ENCODE results near the gene TCL1B.

The TCL1B gene

DNA sequence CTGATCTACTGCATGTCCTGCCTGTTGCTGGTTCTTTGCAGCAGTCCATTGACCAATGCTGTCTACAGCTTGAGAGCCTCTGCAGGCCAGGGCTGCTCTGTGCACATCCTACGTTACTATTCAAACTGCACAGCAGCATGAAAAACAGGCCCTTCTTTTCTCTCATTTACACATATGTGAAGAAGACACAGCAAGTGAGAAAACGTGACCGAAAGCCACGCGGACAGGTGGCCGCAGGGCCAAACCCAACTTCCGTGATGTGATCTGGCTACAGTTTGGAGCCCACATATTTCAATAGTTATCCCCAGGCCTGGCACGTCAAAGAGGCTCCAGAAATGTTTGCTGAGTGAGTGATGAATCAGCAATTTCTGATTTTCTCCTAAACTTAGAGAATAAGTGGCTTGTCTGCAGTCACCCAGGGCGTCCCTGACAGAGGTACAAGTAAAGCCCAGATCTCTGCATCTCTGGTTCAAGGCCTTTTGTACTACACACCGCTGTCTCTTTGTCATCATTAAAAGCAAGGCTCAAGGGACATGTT lies 17.9 kb upstream of the TCL1B start:
- no peaks in the 10 kb centered on the region for H3K4me1 ChIP-seq (ENCODE audit: insufficient read depth, low read length)
- peaks cover 0 to 5% of the 10 kb centered on the region in 2 donors for H3K27me3 ChIP-seq (ENCODE audit: control insufficient read depth in 1 of 2, insufficient read depth in 2 of 2, low read length in 2 of 2)
- no peaks in the 10 kb centered on the region for H3K36me3 ChIP-seq (ENCODE audit: insufficient read depth, low read length)
- no peak overlapping the region for H3K27ac ChIP-seq (ENCODE audit: low read depth, low read length)
- H3K9me3 ChIP-seq (ENCODE audit: low read length) = no peaks in the 10 kb centered on the region
- no peak overlapping the region for H3K9ac ChIP-seq (ENCODE audit: low read length)
- no peak overlapping the region for H3K4me3 ChIP-seq (ENCODE audit: low read depth in 1 of 2, low read length in 2 of 2)

DNA sequence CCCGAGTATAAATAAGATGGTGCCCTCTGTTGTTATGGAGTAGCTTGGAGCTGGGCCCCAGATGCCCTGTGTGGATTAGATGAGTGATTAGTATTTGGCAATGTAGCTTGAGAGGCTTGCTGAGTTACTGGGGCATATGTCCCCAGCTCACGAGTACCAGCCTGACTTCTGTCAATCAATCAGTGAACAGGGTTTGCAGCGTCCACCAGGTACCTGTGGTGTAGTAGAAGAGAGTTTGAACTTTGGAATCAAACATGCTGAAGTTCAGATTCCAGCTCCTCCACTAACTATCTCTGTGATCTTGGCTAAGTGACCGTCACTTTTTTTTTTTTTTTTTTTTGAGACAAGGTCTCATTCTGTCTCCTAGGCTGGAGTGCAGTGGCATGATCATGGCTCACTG lies 11.6 kb upstream of the TCL1B start:
- no peaks in the 10 kb centered on the region for H3K36me3 ChIP-seq (ENCODE audit: insufficient read depth, low read length)

DNA sequence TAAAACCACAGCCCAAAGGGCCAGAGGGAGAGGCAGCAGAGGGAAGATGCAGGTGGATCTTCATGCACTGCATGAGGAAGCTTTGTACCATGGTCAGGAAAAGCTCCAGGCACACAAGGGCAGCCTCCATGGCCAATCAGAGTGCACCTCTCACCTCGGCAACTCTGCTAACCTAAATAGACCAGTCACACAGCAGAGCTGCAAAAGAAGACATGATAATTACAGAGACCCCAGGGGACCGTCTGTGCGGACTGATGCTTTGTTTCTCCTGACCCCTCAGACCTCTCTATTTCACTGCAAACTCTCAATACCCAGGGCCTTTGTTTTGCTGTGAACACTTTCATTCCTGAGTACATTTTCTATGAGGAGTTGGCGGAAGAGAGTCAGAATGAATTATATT lies 10.7 kb upstream of the TCL1B start:
- no peaks in the 10 kb centered on the region for H3K4me1 ChIP-seq (ENCODE audit: insufficient read depth, low read length)
- no peaks in the 10 kb centered on the region for H3K9me3 ChIP-seq (ENCODE audit: low read length)
- H3K36me3 ChIP-seq (ENCODE audit: insufficient read depth, low read length) = no peaks in the 10 kb centered on the region
- no peak overlapping the region for H3K4me3 ChIP-seq (ENCODE audit: low read depth in 1 of 2, low read length in 2 of 2)
- no peaks in the 10 kb centered on the region for H3K27me3 ChIP-seq (ENCODE audit: control insufficient read depth in 1 of 2, insufficient read depth in 2 of 2, low read length in 2 of 2)
- H3K9ac ChIP-seq (ENCODE audit: low read length) = no peak overlapping the region
- H3K27ac ChIP-seq (ENCODE audit: low read depth, low read length) = no peak overlapping the region

More for the DNA sequence above, 11.6 kb upstream of the TCL1B start:
- H3K27ac ChIP-seq (ENCODE audit: low read depth, low read length) = no peak overlapping the region
- no peaks in the 10 kb centered on the region for H3K27me3 ChIP-seq (ENCODE audit: control insufficient read depth in 1 of 2, insufficient read depth in 2 of 2, low read length in 2 of 2)
- H3K4me3 ChIP-seq (ENCODE audit: low read depth in 1 of 2, low read length in 2 of 2) = no peak overlapping the region
- no peaks in the 10 kb centered on the region for H3K9me3 ChIP-seq (ENCODE audit: low read length)
- no peak overlapping the region for H3K9ac ChIP-seq (ENCODE audit: low read length)
- H3K4me1 ChIP-seq (ENCODE audit: insufficient read depth, low read length) = no peaks in the 10 kb centered on the region

DNA sequence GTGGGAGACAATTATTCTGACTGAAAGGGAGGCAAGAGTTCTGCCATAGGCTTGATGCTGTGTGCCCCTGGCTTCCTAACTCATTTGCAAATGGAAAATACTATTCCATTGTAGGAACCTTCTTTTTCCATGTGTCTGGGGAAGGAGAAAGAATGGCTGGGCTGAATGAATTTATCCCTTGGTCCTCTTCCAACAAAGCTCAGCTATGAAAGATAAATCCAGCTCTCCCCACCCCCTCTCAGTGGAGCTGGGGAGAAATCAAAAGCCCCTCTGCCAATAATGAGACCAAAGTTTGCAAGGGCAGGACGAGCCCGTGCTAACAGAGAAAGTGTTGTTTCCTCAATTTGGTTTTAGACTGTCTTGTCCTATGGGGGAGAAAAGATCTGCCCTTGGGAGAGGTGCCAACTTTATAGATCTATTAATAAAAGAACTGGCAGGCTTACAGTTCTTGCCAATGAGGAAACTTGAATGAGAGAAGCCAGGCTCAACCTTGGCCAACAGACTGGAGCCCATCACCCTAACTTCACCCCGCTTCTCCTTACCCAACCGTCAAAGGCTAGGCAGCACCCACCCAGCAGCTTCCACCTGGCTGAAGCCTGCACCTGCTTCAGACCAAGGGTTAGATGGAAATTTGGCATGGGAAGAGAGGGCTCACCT lies 8.9 kb upstream of the TCL1B start:
- Histone ChIP-seq H3K9ac (ENCODE audit: low read length) (no peak overlapping the region), H3K9me3 (ENCODE audit: low read length) (no peaks in the 10 kb centered on the region), H3K27me3 (ENCODE audit: control insufficient read depth in 1 of 2, insufficient read depth in 2 of 2, low read length in 2 of 2) (no peaks in the 10 kb centered on the region), H3K4me1 (ENCODE audit: insufficient read depth, low read length) (no peaks in the 10 kb centered on the region), H3K27ac (ENCODE audit: low read depth, low read length) (no peak overlapping the region), H3K4me3 (ENCODE audit: low read depth in 1 of 2, low read length in 2 of 2) (no peak overlapping the region), H3K36me3 (ENCODE audit: insufficient read depth, low read length) (no peaks in the 10 kb centered on the region)

DNA sequence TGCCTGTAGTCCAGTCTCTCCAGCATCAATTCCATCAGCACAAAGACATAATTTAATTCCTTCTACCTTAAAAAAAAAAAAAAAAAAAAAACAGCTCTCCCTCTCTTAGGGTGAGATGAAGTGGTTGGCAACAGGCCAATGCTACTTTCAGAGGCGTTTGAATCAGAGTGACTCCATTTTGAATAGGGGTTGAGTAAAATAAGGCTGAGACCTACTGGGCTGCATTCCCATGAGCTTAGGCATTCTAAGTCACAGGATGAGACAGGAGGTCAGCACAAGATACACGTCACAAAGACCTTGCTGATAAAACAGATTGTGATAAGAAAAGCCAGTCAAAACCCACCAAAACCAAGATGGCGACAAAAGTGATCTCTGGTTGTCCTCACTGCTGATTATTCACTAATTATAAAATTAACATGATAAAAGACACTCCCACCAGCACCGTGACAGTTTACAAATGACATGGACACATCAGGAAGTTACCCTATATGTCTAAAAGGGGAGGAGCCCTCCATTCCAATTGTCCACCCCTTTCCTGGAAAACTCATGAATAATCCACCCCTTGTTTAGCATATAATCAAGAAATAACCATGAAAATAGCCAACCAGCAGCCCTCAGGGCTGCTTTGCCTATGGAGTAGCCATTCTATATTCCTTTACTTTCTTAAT lies 6.9 kb upstream of the TCL1B start:
- no peaks in the 10 kb centered on the region for H3K4me1 ChIP-seq (ENCODE audit: insufficient read depth, low read length)
- H3K27ac ChIP-seq (ENCODE audit: low read depth, low read length) = no peak overlapping the region
- no peaks in the 10 kb centered on the region for H3K27me3 ChIP-seq (ENCODE audit: control insufficient read depth in 1 of 2, insufficient read depth in 2 of 2, low read length in 2 of 2)
- H3K36me3 ChIP-seq (ENCODE audit: insufficient read depth, low read length) = no peaks in the 10 kb centered on the region
- no peak overlapping the region for H3K9ac ChIP-seq (ENCODE audit: low read length)
- H3K9me3 ChIP-seq (ENCODE audit: low read length) = no peaks in the 10 kb centered on the region
- no peak overlapping the region for H3K4me3 ChIP-seq (ENCODE audit: low read depth in 1 of 2, low read length in 2 of 2)

DNA sequence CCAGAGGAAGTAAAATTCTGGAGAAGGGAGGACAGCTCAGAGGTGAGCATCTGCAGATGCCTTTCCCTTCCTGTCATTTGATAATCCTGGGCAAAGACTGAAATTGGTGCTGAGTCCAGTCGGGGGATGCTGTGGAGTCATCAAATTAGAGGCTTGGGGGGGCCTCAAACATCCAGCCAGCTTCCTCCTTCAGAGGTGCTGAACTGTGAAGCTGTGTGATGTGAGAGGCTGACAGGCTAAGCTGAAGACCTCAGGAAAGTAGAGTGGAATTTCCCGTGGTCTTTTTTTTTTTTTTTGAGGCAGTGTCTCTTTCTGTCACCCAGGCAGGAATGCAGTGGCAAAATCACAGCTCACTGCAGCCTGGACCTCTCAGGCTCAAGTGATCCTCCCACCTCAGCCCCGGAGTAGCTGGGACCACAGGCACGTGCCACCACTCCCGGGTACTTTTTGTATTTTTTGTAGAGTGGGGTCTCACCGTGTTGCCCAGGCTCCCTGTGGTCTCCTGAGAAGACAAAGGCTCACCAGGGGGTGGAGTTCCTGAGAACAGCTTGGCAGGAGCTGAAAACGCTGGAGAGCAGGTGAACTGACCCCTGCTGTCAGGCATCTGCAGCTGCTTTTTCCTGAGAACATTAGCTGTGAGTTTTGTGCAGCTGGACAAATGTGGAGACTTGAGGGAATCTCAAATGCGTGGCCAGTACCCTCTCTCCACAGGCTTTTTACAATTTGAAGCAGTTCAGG lies 6.1 kb upstream of the TCL1B start:
- Histone ChIP-seq H3K36me3 (ENCODE audit: insufficient read depth, low read length) (no peaks in the 10 kb centered on the region), H3K27me3 (ENCODE audit: control insufficient read depth in 1 of 2, insufficient read depth in 2 of 2, low read length in 2 of 2) (no peaks in the 10 kb centered on the region), H3K27ac (ENCODE audit: low read depth, low read length) (no peak overlapping the region), H3K9ac (ENCODE audit: low read length) (no peak overlapping the region), H3K4me3 (ENCODE audit: low read depth in 1 of 2, low read length in 2 of 2) (no peak overlapping the region), H3K9me3 (ENCODE audit: low read length) (no peaks in the 10 kb centered on the region), H3K4me1 (ENCODE audit: insufficient read depth, low read length) (no peaks in the 10 kb centered on the region)

DNA sequence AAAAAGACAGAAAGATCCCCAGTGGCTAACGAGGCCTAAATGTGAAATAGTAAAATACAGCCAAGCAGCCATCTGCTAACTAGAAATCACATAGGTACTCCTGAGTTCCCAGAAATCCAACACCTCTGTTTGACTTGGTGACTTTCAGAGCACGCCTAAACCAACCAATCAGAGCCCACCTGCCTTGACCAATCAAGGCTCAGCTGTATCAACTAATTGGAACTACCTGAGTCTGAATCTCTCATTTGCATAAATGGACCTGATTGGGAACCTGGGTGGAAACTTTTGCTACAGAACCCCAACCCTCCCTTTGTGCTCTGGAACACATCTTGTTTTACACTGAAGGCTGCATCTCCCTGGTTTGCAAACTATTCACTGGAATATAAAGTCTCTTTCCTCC lies 5.1 kb upstream of the TCL1B start:
- H3K36me3 ChIP-seq (ENCODE audit: insufficient read depth, low read length) = no peaks in the 10 kb centered on the region
- no peak overlapping the region for H3K4me3 ChIP-seq (ENCODE audit: low read depth in 1 of 2, low read length in 2 of 2)
- H3K9ac ChIP-seq (ENCODE audit: low read length) = no peak overlapping the region
- no peaks in the 10 kb centered on the region for H3K9me3 ChIP-seq (ENCODE audit: low read length)
- no peaks in the 10 kb centered on the region for H3K4me1 ChIP-seq (ENCODE audit: insufficient read depth, low read length)
- no peaks in the 10 kb centered on the region for H3K27me3 ChIP-seq (ENCODE audit: control insufficient read depth in 1 of 2, insufficient read depth in 2 of 2, low read length in 2 of 2)
- no peak overlapping the region for H3K27ac ChIP-seq (ENCODE audit: low read depth, low read length)

DNA sequence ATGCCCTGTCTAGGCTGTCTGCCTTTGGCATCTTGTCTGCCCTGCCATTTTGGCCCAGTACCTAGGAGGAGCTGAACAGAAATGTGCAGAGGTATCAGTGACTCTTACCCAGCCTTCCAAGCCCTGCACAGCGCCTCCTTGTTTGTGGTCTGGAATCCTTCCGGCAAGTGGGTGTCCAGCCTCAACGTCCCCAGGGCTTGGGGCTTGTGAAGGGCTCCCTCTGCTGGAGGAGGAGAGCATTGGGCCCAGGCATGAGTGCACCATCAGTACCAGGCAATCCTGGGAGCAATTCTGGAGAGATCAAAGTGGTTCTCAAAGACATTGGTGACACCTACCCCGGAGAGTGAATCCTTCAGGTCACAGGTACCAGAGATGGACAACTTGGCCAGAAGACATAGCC lies 2.4 kb upstream of the TCL1B start:
- H3K9me3 ChIP-seq (ENCODE audit: low read length) = no peaks in the 10 kb centered on the region
- no peaks in the 10 kb centered on the region for H3K4me1 ChIP-seq (ENCODE audit: insufficient read depth, low read length)
- no peaks in the 10 kb centered on the region for H3K27me3 ChIP-seq (ENCODE audit: control insufficient read depth in 1 of 2, insufficient read depth in 2 of 2, low read length in 2 of 2)
- no peak overlapping the region for H3K27ac ChIP-seq (ENCODE audit: low read depth, low read length)
- no peaks in the 10 kb centered on the region for H3K36me3 ChIP-seq (ENCODE audit: insufficient read depth, low read length)
- no peak overlapping the region for H3K4me3 ChIP-seq (ENCODE audit: low read depth in 1 of 2, low read length in 2 of 2)
- no peak overlapping the region for H3K9ac ChIP-seq (ENCODE audit: low read length)

DNA sequence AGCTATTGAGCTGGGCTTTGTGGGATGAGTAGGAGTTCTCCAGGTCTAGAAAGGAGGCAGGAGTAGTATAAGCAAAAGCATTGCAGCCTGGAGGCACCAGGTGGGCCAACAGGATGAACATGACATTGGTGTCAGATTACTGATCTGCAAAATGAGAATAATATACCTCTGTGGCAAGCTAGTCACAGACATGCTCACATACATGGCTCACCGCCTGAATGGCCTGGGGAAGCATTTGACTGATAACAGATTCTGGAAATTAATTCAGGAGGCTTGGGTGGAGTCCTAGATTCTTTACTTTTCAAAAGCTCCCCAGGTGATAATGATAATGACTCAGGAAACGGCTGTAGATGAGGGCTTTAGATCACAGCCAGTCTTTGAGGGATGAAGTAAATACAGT lies 709 bp downstream of the TCL1B start:
- no peak overlapping the region for H3K27ac ChIP-seq (ENCODE audit: low read depth, low read length)
- no peaks in the 10 kb centered on the region for H3K27me3 ChIP-seq (ENCODE audit: control insufficient read depth in 1 of 2, insufficient read depth in 2 of 2, low read length in 2 of 2)
- no peak overlapping the region for H3K9ac ChIP-seq (ENCODE audit: low read length)
- H3K9me3 ChIP-seq (ENCODE audit: low read length) = no peaks in the 10 kb centered on the region
- no peaks in the 10 kb centered on the region for H3K4me1 ChIP-seq (ENCODE audit: insufficient read depth, low read length)
- no peak overlapping the region for H3K4me3 ChIP-seq (ENCODE audit: low read depth in 1 of 2, low read length in 2 of 2)
- no peaks in the 10 kb centered on the region for H3K36me3 ChIP-seq (ENCODE audit: insufficient read depth, low read length)

DNA sequence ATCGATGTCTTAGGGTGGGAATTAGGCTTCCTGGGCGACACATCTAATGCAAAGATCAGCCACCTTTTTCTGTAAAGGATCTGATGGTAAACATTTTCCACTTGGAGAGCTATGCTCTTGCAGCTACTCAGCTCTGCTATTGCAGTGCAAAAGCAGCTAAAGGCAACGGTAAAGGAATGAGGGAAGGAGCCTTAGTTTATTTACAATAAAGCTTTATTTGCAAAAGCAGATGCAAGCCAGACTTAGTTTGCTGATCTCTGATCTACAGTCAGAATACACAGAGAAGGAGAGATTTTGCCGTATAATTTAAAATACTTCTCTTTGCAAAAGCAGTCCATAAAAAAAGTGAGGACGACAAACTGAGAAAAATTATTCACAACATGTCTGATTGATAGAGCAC lies 3.2 kb downstream of the TCL1B start:
- H3K27ac ChIP-seq (ENCODE audit: low read depth, low read length) = no peak overlapping the region
- H3K27me3 ChIP-seq (ENCODE audit: control insufficient read depth in 1 of 2, insufficient read depth in 2 of 2, low read length in 2 of 2) = no peaks in the 10 kb centered on the region
- H3K4me3 ChIP-seq (ENCODE audit: low read depth in 1 of 2, low read length in 2 of 2) = no peak overlapping the region
- no peaks in the 10 kb centered on the region for H3K36me3 ChIP-seq (ENCODE audit: insufficient read depth, low read length)
- no peak overlapping the region for H3K9ac ChIP-seq (ENCODE audit: low read length)
- H3K9me3 ChIP-seq (ENCODE audit: low read length) = no peaks in the 10 kb centered on the region
- no peaks in the 10 kb centered on the region for H3K4me1 ChIP-seq (ENCODE audit: insufficient read depth, low read length)

DNA sequence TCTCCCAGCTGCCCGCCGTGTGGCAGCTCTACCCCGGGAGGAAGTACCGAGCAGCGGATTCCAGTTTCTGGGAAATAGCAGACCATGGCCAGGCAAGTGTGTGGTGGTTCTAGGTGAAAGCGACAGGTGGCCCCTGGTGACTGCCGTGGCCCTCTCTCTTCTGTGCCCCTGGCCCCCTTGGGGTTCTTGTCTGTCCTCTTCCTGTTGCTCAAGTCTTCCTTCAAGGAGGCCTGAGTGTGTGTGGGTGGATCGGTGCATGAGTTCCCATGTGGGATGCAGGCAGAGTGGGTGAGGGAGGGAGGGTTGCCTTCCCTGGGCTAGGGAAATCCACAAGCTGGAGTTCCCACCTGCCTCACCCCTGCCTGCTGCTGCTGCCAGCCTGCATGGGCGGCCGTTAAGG lies 4.6 kb downstream of the TCL1B start:
- no peaks in the 10 kb centered on the region for H3K9me3 ChIP-seq (ENCODE audit: low read length)
- no peak overlapping the region for H3K9ac ChIP-seq (ENCODE audit: low read length)
- no peak overlapping the region for H3K27ac ChIP-seq (ENCODE audit: low read depth, low read length)
- no peaks in the 10 kb centered on the region for H3K4me1 ChIP-seq (ENCODE audit: insufficient read depth, low read length)
- H3K4me3 ChIP-seq (ENCODE audit: low read depth in 1 of 2, low read length in 2 of 2) = no peak overlapping the region
- no peaks in the 10 kb centered on the region for H3K27me3 ChIP-seq (ENCODE audit: control insufficient read depth in 1 of 2, insufficient read depth in 2 of 2, low read length in 2 of 2)
- H3K36me3 ChIP-seq (ENCODE audit: insufficient read depth, low read length) = no peaks in the 10 kb centered on the region
